ENCODE measurements around the gene TAF11L10. TPM values are rescaled to one million over a fixed set of nuclear protein-coding genes. Genes with fewer than 3 reads are reported as not detected.
"Not testable (repeated sequence)": the region's sequence is repeated elsewhere in the genome, so short reads cannot be mapped to it uniquely, and the experiment has no call there.

TAF11L10 gene
- polyA plus RNA-seq (2013) = not detected

DNA sequence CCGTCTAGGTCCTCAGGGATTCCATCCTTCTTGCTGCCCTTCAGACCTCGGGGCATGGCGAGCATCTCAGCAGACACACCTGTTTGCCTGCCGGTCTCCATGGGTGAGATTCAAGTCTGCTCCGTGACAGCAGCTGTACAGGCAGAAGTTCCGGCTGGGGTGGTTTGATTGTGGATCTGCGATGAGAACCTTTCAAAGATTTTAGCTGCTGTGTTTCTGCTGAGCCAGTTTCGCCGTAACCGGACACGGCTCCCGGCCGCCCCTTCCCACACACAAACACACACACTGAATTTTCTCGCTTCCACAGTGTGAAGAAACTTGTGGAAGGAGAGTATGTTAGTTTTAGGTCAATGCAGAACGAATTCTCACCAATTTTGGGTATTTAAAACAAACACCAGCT, at the start of gene TAF11L10:
Gene TAF11L10, minus strand, starts transcription at position 101 of the 400 bp plus-strand sequence.
- H3K36me3 ChIP-seq (ENCODE audit: control insufficient read depth in 4 of 4, insufficient read depth in 4 of 4, low read length in 3 of 4); POLR2A ChIA-PET; H3K9me3 ChIP-seq (ENCODE audit: control extremely low read depth in 1 of 5, control insufficient read depth in 4 of 5, insufficient read depth in 2 of 5, low read depth in 1 of 5, low read length in 4 of 5); CTCF ChIA-PET; H3K27me3 ChIP-seq (replicated peaks in 2 of 5; ENCODE audit: control insufficient read depth in 4 of 5, insufficient read depth in 5 of 5, low read length in 4 of 5); DNase-seq; H3K27ac ChIP-seq (ENCODE audit: insufficient read depth in 1 of 2, low read depth in 1 of 2, low read length in 2 of 2, poor library complexity in 1 of 2, severe bottlenecking in 2 of 2); H3K4me3 ChIP-seq (ENCODE audit: control insufficient read depth in 1 of 7, extremely low read depth in 1 of 7, insufficient read depth in 4 of 7, low read depth in 2 of 7, low read length in 6 of 7); H3K4me1 ChIP-seq (ENCODE audit: control extremely low read depth in 1 of 4, control insufficient read depth in 4 of 4, insufficient read depth in 4 of 4, low read length in 3 of 4): not testable (repeated sequence)
- no CpG with 5 or more reads among the region's 15 CpGs for WGBS (ENCODE audit: insufficient coverage)

DNA sequence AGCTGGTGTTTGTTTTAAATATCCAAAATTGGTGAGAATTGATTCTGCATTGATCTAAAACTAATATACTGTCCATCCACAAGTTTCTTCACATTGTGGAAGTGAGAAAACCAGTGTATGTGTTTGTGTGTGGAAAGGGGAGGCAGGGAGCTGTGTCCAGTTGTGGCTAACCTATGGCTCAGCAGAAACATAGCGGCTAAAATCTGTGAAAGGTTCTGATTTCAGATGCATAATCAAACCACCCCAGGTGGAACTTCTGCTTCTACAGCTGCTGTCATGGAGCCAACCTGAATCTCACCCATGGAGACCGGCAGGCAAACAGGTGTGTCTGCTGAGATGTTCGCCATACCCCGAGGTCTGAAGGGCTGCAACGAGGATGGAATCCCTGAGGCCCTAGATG, 36.5 kb upstream of the TAF11L10 start, which contains the start of gene TAF11L14:
Gene TAF11L14, plus strand, starts transcription at position 301 of the 400 bp plus-strand sequence.
- no peak within 1 kb of the TSS for H3K4me3 ChIP-seq (ENCODE audit: control insufficient read depth in 1 of 7, extremely low read depth in 1 of 7, insufficient read depth in 4 of 7, low read depth in 2 of 7, low read length in 6 of 7)
- H3K4me1 ChIP-seq (ENCODE audit: control extremely low read depth in 1 of 4, control insufficient read depth in 4 of 4, insufficient read depth in 4 of 4, low read length in 3 of 4) = no peaks in the 10 kb centered on the region
- H3K36me3 ChIP-seq (ENCODE audit: control insufficient read depth in 4 of 4, insufficient read depth in 4 of 4, low read length in 3 of 4) = no peaks in the 10 kb centered on the region
- no peaks in the 10 kb centered on the region for H3K27me3 ChIP-seq (replicated peaks in 2 of 5; ENCODE audit: control insufficient read depth in 4 of 5, insufficient read depth in 5 of 5, low read length in 4 of 5)
- POLR2A ChIA-PET = no interaction called here
- H3K27ac ChIP-seq (ENCODE audit: insufficient read depth in 1 of 2, low read depth in 1 of 2, low read length in 2 of 2, poor library complexity in 1 of 2, severe bottlenecking in 2 of 2) = no peak within 1 kb of the TSS
- 98% methylated on average over 5 of the region's 5 CpGs for WGBS (ENCODE audit: insufficient coverage)
- DNase-seq = no peak
- H3K9me3 ChIP-seq (ENCODE audit: control extremely low read depth in 1 of 5, control insufficient read depth in 4 of 5, insufficient read depth in 2 of 5, low read depth in 1 of 5, low read length in 4 of 5) = peaks cover 0 to 3% (median 0%) of the 10 kb centered on the region in 5 experiments
- CTCF ChIA-PET = no interaction called here

GRCh38 chr5:17631788-17632187, 34.2 kb upstream of the TAF11L10 start, which contains the start of gene TAF11L13:
Gene TAF11L13, plus strand, starts transcription at chr5:17632088.
- DNase-seq; H3K27me3 ChIP-seq (replicated peaks in 2 of 5; ENCODE audit: control insufficient read depth in 4 of 5, insufficient read depth in 5 of 5, low read length in 4 of 5); H3K36me3 ChIP-seq (ENCODE audit: control insufficient read depth in 4 of 4, insufficient read depth in 4 of 4, low read length in 3 of 4); H3K4me1 ChIP-seq (ENCODE audit: control extremely low read depth in 1 of 4, control insufficient read depth in 4 of 4, insufficient read depth in 4 of 4, low read length in 3 of 4); POLR2A ChIA-PET; H3K9me3 ChIP-seq (ENCODE audit: control extremely low read depth in 1 of 5, control insufficient read depth in 4 of 5, insufficient read depth in 2 of 5, low read depth in 1 of 5, low read length in 4 of 5); CTCF ChIA-PET; H3K4me3 ChIP-seq (ENCODE audit: control insufficient read depth in 1 of 7, extremely low read depth in 1 of 7, insufficient read depth in 4 of 7, low read depth in 2 of 7, low read length in 6 of 7); H3K27ac ChIP-seq (ENCODE audit: insufficient read depth in 1 of 2, low read depth in 1 of 2, low read length in 2 of 2, poor library complexity in 1 of 2, severe bottlenecking in 2 of 2): not testable (repeated sequence)
- WGBS (ENCODE audit: insufficient coverage) = no CpG with 5 or more reads among the region's 12 CpGs

GRCh38 chr5:17625686-17626085, 28.1 kb upstream of the TAF11L10 start:
- Histone ChIP-seq H3K4me1 (ENCODE audit: control extremely low read depth in 1 of 4, control insufficient read depth in 4 of 4, insufficient read depth in 4 of 4, low read length in 3 of 4) (no peaks in the 10 kb centered on the region), H3K27me3 (replicated peaks in 2 of 5; ENCODE audit: control insufficient read depth in 4 of 5, insufficient read depth in 5 of 5, low read length in 4 of 5) (no peaks in the 10 kb centered on the region), H3K27ac (ENCODE audit: insufficient read depth in 1 of 2, low read depth in 1 of 2, low read length in 2 of 2, poor library complexity in 1 of 2, severe bottlenecking in 2 of 2) (no peak overlapping the region), H3K4me3 (ENCODE audit: control insufficient read depth in 1 of 7, extremely low read depth in 1 of 7, insufficient read depth in 4 of 7, low read depth in 2 of 7, low read length in 6 of 7) (no peak overlapping the region), H3K9me3 (ENCODE audit: control extremely low read depth in 1 of 5, control insufficient read depth in 4 of 5, insufficient read depth in 2 of 5, low read depth in 1 of 5, low read length in 4 of 5) (peaks cover 0 to 1% (median 0%) of the 10 kb centered on the region in 5 experiments), H3K36me3 (ENCODE audit: control insufficient read depth in 4 of 4, insufficient read depth in 4 of 4, low read length in 3 of 4) (no peaks in the 10 kb centered on the region)
- WGBS (ENCODE audit: insufficient coverage) = 96% methylated on average over 10 of the region's 11 CpGs
- ChIA-PET POLR2A (no interaction called here), CTCF (no interaction called here)
- no peak for DNase-seq

DNA sequence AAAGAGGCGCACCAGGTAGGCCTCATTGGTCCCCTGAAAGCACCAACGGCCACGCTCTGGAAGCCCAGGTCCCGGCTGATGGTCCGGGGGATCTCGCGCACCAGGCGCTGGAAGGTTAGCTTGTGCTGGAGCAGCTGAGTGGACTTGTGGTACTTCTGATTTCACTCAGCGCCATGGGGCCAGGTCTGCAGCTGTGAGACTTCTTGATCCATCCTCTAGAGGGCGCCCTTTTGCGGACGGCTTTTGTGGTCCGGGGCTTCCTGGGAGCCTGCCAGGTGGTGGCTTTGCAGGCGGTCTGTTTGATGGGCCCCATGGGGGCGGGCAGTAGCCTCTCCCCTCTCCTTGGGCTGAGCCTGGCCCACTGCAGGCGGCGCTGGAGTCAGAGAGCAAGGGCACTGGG, 23.0 kb upstream of the TAF11L10 start:
- H3K36me3 ChIP-seq (ENCODE audit: control insufficient read depth in 4 of 4, insufficient read depth in 4 of 4, low read length in 3 of 4) = no peaks in the 10 kb centered on the region
- POLR2A ChIA-PET = no interaction called here
- H3K4me1 ChIP-seq (ENCODE audit: control extremely low read depth in 1 of 4, control insufficient read depth in 4 of 4, insufficient read depth in 4 of 4, low read length in 3 of 4) = no peaks in the 10 kb centered on the region
- WGBS (ENCODE audit: insufficient coverage) = 94% methylated on average over 15 of the region's 17 CpGs
- CTCF ChIA-PET = no interaction called here
- no peak for DNase-seq
- H3K4me3 ChIP-seq (ENCODE audit: control insufficient read depth in 1 of 7, extremely low read depth in 1 of 7, insufficient read depth in 4 of 7, low read depth in 2 of 7, low read length in 6 of 7) = no peak overlapping the region
- H3K9me3 ChIP-seq (ENCODE audit: control extremely low read depth in 1 of 5, control insufficient read depth in 4 of 5, insufficient read depth in 2 of 5, low read depth in 1 of 5, low read length in 4 of 5) = peaks cover 0 to 2% (median 0%) of the 10 kb centered on the region in 5 experiments
- no peak overlapping the region for H3K27ac ChIP-seq (ENCODE audit: insufficient read depth in 1 of 2, low read depth in 1 of 2, low read length in 2 of 2, poor library complexity in 1 of 2, severe bottlenecking in 2 of 2)
- H3K27me3 ChIP-seq (replicated peaks in 2 of 5; ENCODE audit: control insufficient read depth in 4 of 5, insufficient read depth in 5 of 5, low read length in 4 of 5) = no peaks in the 10 kb centered on the region

GRCh38 chr5:17619354-17619753, 21.7 kb upstream of the TAF11L10 start:
- POLR2A ChIA-PET = no interaction called here
- Histone ChIP-seq H3K27me3 (replicated peaks in 2 of 5; ENCODE audit: control insufficient read depth in 4 of 5, insufficient read depth in 5 of 5, low read length in 4 of 5) (no peaks in the 10 kb centered on the region), H3K4me1 (ENCODE audit: control extremely low read depth in 1 of 4, control insufficient read depth in 4 of 4, insufficient read depth in 4 of 4, low read length in 3 of 4) (no peaks in the 10 kb centered on the region), H3K27ac (ENCODE audit: insufficient read depth in 1 of 2, low read depth in 1 of 2, low read length in 2 of 2, poor library complexity in 1 of 2, severe bottlenecking in 2 of 2) (no peak overlapping the region), H3K9me3 (ENCODE audit: control extremely low read depth in 1 of 5, control insufficient read depth in 4 of 5, insufficient read depth in 2 of 5, low read depth in 1 of 5, low read length in 4 of 5) (peaks cover 0 to 2% (median 0%) of the 10 kb centered on the region in 5 experiments), H3K4me3 (ENCODE audit: control insufficient read depth in 1 of 7, extremely low read depth in 1 of 7, insufficient read depth in 4 of 7, low read depth in 2 of 7, low read length in 6 of 7) (no peak overlapping the region), H3K36me3 (ENCODE audit: control insufficient read depth in 4 of 4, insufficient read depth in 4 of 4, low read length in 3 of 4) (no peaks in the 10 kb centered on the region)
- DNase-seq = no peak
- CTCF ChIA-PET = interaction anchor here (0.5 kb wide), 1 partner anchor 653 kb away, joined by 3 read pairs; no protein-coding TSS in a partner anchor
- no CpG with 5 or more reads among the region's 3 CpGs for WGBS (ENCODE audit: insufficient coverage)

- Histone ChIP-seq H3K27me3 (replicated peaks in 2 of 5; ENCODE audit: control insufficient read depth in 4 of 5, insufficient read depth in 5 of 5, low read length in 4 of 5) (no peaks in the 10 kb centered on the region), H3K9me3 (ENCODE audit: control extremely low read depth in 1 of 5, control insufficient read depth in 4 of 5, insufficient read depth in 2 of 5, low read depth in 1 of 5, low read length in 4 of 5) (no peaks in the 10 kb centered on the region), H3K27ac (ENCODE audit: insufficient read depth in 1 of 2, low read depth in 1 of 2, low read length in 2 of 2, poor library complexity in 1 of 2, severe bottlenecking in 2 of 2) (no peak overlapping the region), H3K36me3 (ENCODE audit: control insufficient read depth in 4 of 4, insufficient read depth in 4 of 4, low read length in 3 of 4) (no peaks in the 10 kb centered on the region), H3K4me1 (ENCODE audit: control extremely low read depth in 1 of 4, control insufficient read depth in 4 of 4, insufficient read depth in 4 of 4, low read length in 3 of 4) (no peaks in the 10 kb centered on the region), H3K4me3 (ENCODE audit: control insufficient read depth in 1 of 7, extremely low read depth in 1 of 7, insufficient read depth in 4 of 7, low read depth in 2 of 7, low read length in 6 of 7) (no peak overlapping the region)
- CTCF ChIA-PET = no interaction called here
- no peak for DNase-seq
- POLR2A ChIA-PET = no interaction called here
- WGBS (ENCODE audit: insufficient coverage) = 96% methylated on average over 13 of the region's 17 CpGs
Observed at GRCh38 chr5:17614872-17615605, 17.4 kb upstream of the TAF11L10 start.

Data from common myeloid progenitor, CD34-positive (primary cell).